ENCODE measurements around the gene MYO1G. TPM values are rescaled to one million over a fixed set of nuclear protein-coding genes. Genes with fewer than 3 reads are reported as not detected.

Gene MYO1G
- polyA plus RNA-seq, 4 donors = 1.3 to 4.1 (median 1.9) TPM

- FAIRE-seq = no peak
These were observed 23.0 kb upstream of the MYO1G start for GRCh38 chr7:45001826-45002225.

GRCh38 chr7:45001138-45001694, 22.4 kb upstream of the MYO1G start:
- no peaks in the 10 kb centered on the region for H3K9me3 ChIP-seq (ENCODE audit: control insufficient read depth in 2 of 2, insufficient read depth in 1 of 2, low read depth in 1 of 2, low read length in 1 of 2)
- H3K4me1 ChIP-seq (ENCODE audit: control insufficient read depth in 3 of 3, insufficient read depth in 2 of 3, low read depth in 1 of 3, low read length in 2 of 3) = peaks cover 0 to 10% (median 8%) of the 10 kb centered on the region in 3 donors
- peak overlapping the region in 2 of 3 donors; percentile 82 to 91 for H3K4me3 ChIP-seq (ENCODE audit: low read depth in 1 of 3, low read length in 3 of 3)
- 3 to 28% (median 13%) methylated on average over 10 of the region's 10 CpGs for WGBS, 3 donors
- no peaks in the 10 kb centered on the region for H3K27me3 ChIP-seq (ENCODE audit: control insufficient read depth in 3 of 3, insufficient read depth in 3 of 3, low read length in 3 of 3)
- H3K27ac ChIP-seq (ENCODE audit: low read depth in 1 of 3, low read length in 2 of 3) = peak overlapping the region in 2 of 3 donors; percentile 35 to 91
- DNase-seq = peak; percentile 62 to 79
- H3K36me3 ChIP-seq (ENCODE audit: control insufficient read depth in 3 of 3, insufficient read depth in 2 of 3, low read depth in 1 of 3, low read length in 3 of 3) = peaks cover 0 to 3% (median 0%) of the 10 kb centered on the region in 3 donors
- FAIRE-seq = no peak

More at GRCh38 chr7:45001826-45002225, 23.0 kb upstream of the MYO1G start:
- peaks cover 0 to 3% (median under 1%) of the 10 kb centered on the region in 3 donors for H3K36me3 ChIP-seq (ENCODE audit: control insufficient read depth in 3 of 3, insufficient read depth in 2 of 3, low read depth in 1 of 3, low read length in 3 of 3)
- H3K27ac ChIP-seq (ENCODE audit: low read depth in 1 of 3, low read length in 2 of 3) = peak overlapping the region in 1 of 3 donors; percentile 14
- DNase-seq = no peak
- no peaks in the 10 kb centered on the region for H3K27me3 ChIP-seq (ENCODE audit: control insufficient read depth in 3 of 3, insufficient read depth in 3 of 3, low read length in 3 of 3)
- H3K9me3 ChIP-seq (ENCODE audit: control insufficient read depth in 2 of 2, insufficient read depth in 1 of 2, low read depth in 1 of 2, low read length in 1 of 2) = no peaks in the 10 kb centered on the region
- WGBS, 3 donors = 37 to 52% (median 42%) methylated on average over 2 of the region's 2 CpGs
- H3K4me1 ChIP-seq (ENCODE audit: control insufficient read depth in 3 of 3, insufficient read depth in 2 of 3, low read depth in 1 of 3, low read length in 2 of 3) = peaks cover 0 to 10% (median 8%) of the 10 kb centered on the region in 3 donors
- no peak overlapping the region for H3K4me3 ChIP-seq (ENCODE audit: low read depth in 1 of 3, low read length in 3 of 3)

GRCh38 chr7:45000093-45001032, 21.5 kb upstream of the MYO1G start, which contains the start of gene CCM2:
CCM2 (plus strand) TSS chr7:45000201; CDS start chr7:45000334, 133 bp downstream.
- Histone ChIP-seq H3K27ac (ENCODE audit: low read depth in 1 of 3, low read length in 2 of 3) (peak within 1 kb of the TSS; percentile 85 to 95 (median 91)), H3K4me1 (ENCODE audit: control insufficient read depth in 3 of 3, insufficient read depth in 2 of 3, low read depth in 1 of 3, low read length in 2 of 3) (peaks cover 0 to 10% (median 8%) of the 10 kb centered on the region in 3 donors), H3K4me3 (ENCODE audit: low read depth in 1 of 3, low read length in 3 of 3) (peak within 1 kb of the TSS; percentile 68 to 91 (median 82)), H3K9me3 (ENCODE audit: control insufficient read depth in 2 of 2, insufficient read depth in 1 of 2, low read depth in 1 of 2, low read length in 1 of 2) (no peaks in the 10 kb centered on the region), H3K36me3 (ENCODE audit: control insufficient read depth in 3 of 3, insufficient read depth in 2 of 3, low read depth in 1 of 3, low read length in 3 of 3) (no peaks in the 10 kb centered on the region), H3K27me3 (ENCODE audit: control insufficient read depth in 3 of 3, insufficient read depth in 3 of 3, low read length in 3 of 3) (no peaks in the 10 kb centered on the region)
- 1% methylated on average over 30 to 77 of the region's 77 CpGs for WGBS, 3 donors
- no peak for FAIRE-seq
- DNase-seq = peak; percentile 27 to 65

- no peak for FAIRE-seq
These were observed 20.7 kb upstream of the MYO1G start for GRCh38 chr7:44999245-45000092.

GRCh38 chr7:44998153-44998871, 19.5 kb upstream of the MYO1G start:
- H3K36me3 ChIP-seq (ENCODE audit: control insufficient read depth in 3 of 3, insufficient read depth in 2 of 3, low read depth in 1 of 3, low read length in 3 of 3) = no peaks in the 10 kb centered on the region
- peak overlapping the region in 2 of 3 donors; percentile 14 to 84 for H3K27ac ChIP-seq (ENCODE audit: low read depth in 1 of 3, low read length in 2 of 3)
- H3K9me3 ChIP-seq (ENCODE audit: control insufficient read depth in 2 of 2, insufficient read depth in 1 of 2, low read depth in 1 of 2, low read length in 1 of 2) = no peaks in the 10 kb centered on the region
- FAIRE-seq = no peak
- H3K27me3 ChIP-seq (ENCODE audit: control insufficient read depth in 3 of 3, insufficient read depth in 3 of 3, low read length in 3 of 3) = no peaks in the 10 kb centered on the region
- H3K4me3 ChIP-seq (ENCODE audit: low read depth in 1 of 3, low read length in 3 of 3) = no peak overlapping the region
- peak; percentile 35 to 68 for DNase-seq
- peaks cover 0 to 10% (median 8%) of the 10 kb centered on the region in 3 donors for H3K4me1 ChIP-seq (ENCODE audit: control insufficient read depth in 3 of 3, insufficient read depth in 2 of 3, low read depth in 1 of 3, low read length in 2 of 3)
- 80 to 84% (median 81%) methylated on average over 4 of the region's 4 CpGs for WGBS, 3 donors

More at GRCh38 chr7:44999245-45000092, 20.7 kb upstream of the MYO1G start:
- peak overlapping the region; percentile 41 to 73 (median 57) for H3K4me3 ChIP-seq (ENCODE audit: low read depth in 1 of 3, low read length in 3 of 3)
- WGBS, 3 donors = 0 to 2% (median 0%) methylated on average over 43 to 66 of the region's 66 CpGs
- DNase-seq = peak; percentile 100
- no peaks in the 10 kb centered on the region for H3K9me3 ChIP-seq (ENCODE audit: control insufficient read depth in 2 of 2, insufficient read depth in 1 of 2, low read depth in 1 of 2, low read length in 1 of 2)
- H3K36me3 ChIP-seq (ENCODE audit: control insufficient read depth in 3 of 3, insufficient read depth in 2 of 3, low read depth in 1 of 3, low read length in 3 of 3) = no peaks in the 10 kb centered on the region
- peak overlapping the region; percentile 75 to 89 (median 84) for H3K27ac ChIP-seq (ENCODE audit: low read depth in 1 of 3, low read length in 2 of 3)
- no peaks in the 10 kb centered on the region for H3K27me3 ChIP-seq (ENCODE audit: control insufficient read depth in 3 of 3, insufficient read depth in 3 of 3, low read length in 3 of 3)
- peaks cover 0 to 10% (median 8%) of the 10 kb centered on the region in 3 donors for H3K4me1 ChIP-seq (ENCODE audit: control insufficient read depth in 3 of 3, insufficient read depth in 2 of 3, low read depth in 1 of 3, low read length in 2 of 3)

GRCh38 chr7:44995555-44996493, 17.0 kb upstream of the MYO1G start:
- FAIRE-seq (no peak), DNase-seq (no peak)
- H3K36me3 ChIP-seq (ENCODE audit: control insufficient read depth in 3 of 3, insufficient read depth in 2 of 3, low read depth in 1 of 3, low read length in 3 of 3) = no peaks in the 10 kb centered on the region
- no peaks in the 10 kb centered on the region for H3K9me3 ChIP-seq (ENCODE audit: control insufficient read depth in 2 of 2, insufficient read depth in 1 of 2, low read depth in 1 of 2, low read length in 1 of 2)
- WGBS, 3 donors = 84 to 91% (median 87%) methylated on average over 8 of the region's 8 CpGs
- peak overlapping the region in 1 of 3 donors; percentile 21 for H3K27ac ChIP-seq (ENCODE audit: low read depth in 1 of 3, low read length in 2 of 3)
- no peaks in the 10 kb centered on the region for H3K27me3 ChIP-seq (ENCODE audit: control insufficient read depth in 3 of 3, insufficient read depth in 3 of 3, low read length in 3 of 3)
- peaks cover 0 to under 1% (median 0%) of the 10 kb centered on the region in 3 donors for H3K4me1 ChIP-seq (ENCODE audit: control insufficient read depth in 3 of 3, insufficient read depth in 2 of 3, low read depth in 1 of 3, low read length in 2 of 3)
- no peak overlapping the region for H3K4me3 ChIP-seq (ENCODE audit: low read depth in 1 of 3, low read length in 3 of 3)

All from small intestine (tissue), 7 donors.